HCEC 1CT (cell line): ENCODE results near the gene CATSPERD.
A peak's percentile ranks its signal among the peaks of the same experiment; 100 is the strongest.

Experiments
- DNase-seq: peaks from one replicate; pipeline ENCODE4 v3.0.0-alpha.2; 2017

Gene CATSPERD

GRCh38 chr19:5809053-5809452 is 88.6 kb downstream of the CATSPERD start:
- no peak for DNase-seq

- DNase-seq, result no peak
Measured at GRCh38 chr19:5809469-5809868, 89.0 kb downstream of the CATSPERD start.

- no peak for DNase-seq
Measured at GRCh38 chr19:5811117-5811516, 90.7 kb downstream of the CATSPERD start.

- DNase-seq, result no peak
Measured at GRCh38 chr19:5814123-5814851, 93.8 kb downstream of the CATSPERD start.

- DNase-seq, result no peak
Measured at GRCh38 chr19:5814852-5815246, 94.4 kb downstream of the CATSPERD start.

- DNase-seq, result no peak
Measured at GRCh38 chr19:5817218-5817617, 96.8 kb downstream of the CATSPERD start.

GRCh38 chr19:5818594-5818993 is 98.2 kb downstream of the CATSPERD start:
- DNase-seq, result no peak

GRCh38 chr19:5820785-5821184 is 100.3 kb downstream of the CATSPERD start:
- no peak for DNase-seq

- DNase-seq, result no peak
Measured at GRCh38 chr19:5821521-5822180, 101.2 kb downstream of the CATSPERD start.

GRCh38 chr19:5822181-5822844 is 101.9 kb downstream of the CATSPERD start:
- DNase-seq, result no peak

GRCh38 chr19:5823579-5824281 is 103.3 kb downstream of the CATSPERD start:
- no peak for DNase-seq

- no peak for DNase-seq
Measured at GRCh38 chr19:5824751-5825150, 104.3 kb downstream of the CATSPERD start.

- DNase-seq, result no peak
Measured at GRCh38 chr19:5825178-5825577, 104.7 kb downstream of the CATSPERD start.

- no peak for DNase-seq
Measured at GRCh38 chr19:5826531-5827341, 106.3 kb downstream of the CATSPERD start.

- DNase-seq, result no peak
Measured at GRCh38 chr19:5827342-5827890, 107.0 kb downstream of the CATSPERD start.

GRCh38 chr19:5827891-5828660 is 107.6 kb downstream of the CATSPERD start:
- DNase-seq, result peak; percentile 41
